ENCODE data around the gene ZNF285.

DNA sequence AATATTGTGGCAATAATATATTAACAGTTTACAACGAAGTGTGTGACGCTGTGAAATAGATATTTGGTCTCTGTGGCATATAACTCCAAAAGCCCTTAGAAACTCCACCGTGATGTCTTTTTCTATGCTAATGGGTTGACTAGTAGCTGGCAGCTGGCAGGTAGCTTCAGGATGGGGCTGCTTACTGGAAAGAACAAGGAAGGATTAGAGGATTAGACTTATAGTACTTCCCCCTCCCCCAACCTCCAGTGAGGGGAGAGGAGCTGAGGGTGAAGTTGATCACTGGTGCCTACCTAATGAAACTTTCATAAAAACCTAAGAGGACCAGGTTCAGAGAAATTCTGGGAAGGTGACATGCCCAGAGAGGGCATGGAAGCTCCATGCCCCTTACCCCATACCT lies 37.0 kb upstream of the ZNF285 start:
- TF ChIP-seq, protein P1, sequence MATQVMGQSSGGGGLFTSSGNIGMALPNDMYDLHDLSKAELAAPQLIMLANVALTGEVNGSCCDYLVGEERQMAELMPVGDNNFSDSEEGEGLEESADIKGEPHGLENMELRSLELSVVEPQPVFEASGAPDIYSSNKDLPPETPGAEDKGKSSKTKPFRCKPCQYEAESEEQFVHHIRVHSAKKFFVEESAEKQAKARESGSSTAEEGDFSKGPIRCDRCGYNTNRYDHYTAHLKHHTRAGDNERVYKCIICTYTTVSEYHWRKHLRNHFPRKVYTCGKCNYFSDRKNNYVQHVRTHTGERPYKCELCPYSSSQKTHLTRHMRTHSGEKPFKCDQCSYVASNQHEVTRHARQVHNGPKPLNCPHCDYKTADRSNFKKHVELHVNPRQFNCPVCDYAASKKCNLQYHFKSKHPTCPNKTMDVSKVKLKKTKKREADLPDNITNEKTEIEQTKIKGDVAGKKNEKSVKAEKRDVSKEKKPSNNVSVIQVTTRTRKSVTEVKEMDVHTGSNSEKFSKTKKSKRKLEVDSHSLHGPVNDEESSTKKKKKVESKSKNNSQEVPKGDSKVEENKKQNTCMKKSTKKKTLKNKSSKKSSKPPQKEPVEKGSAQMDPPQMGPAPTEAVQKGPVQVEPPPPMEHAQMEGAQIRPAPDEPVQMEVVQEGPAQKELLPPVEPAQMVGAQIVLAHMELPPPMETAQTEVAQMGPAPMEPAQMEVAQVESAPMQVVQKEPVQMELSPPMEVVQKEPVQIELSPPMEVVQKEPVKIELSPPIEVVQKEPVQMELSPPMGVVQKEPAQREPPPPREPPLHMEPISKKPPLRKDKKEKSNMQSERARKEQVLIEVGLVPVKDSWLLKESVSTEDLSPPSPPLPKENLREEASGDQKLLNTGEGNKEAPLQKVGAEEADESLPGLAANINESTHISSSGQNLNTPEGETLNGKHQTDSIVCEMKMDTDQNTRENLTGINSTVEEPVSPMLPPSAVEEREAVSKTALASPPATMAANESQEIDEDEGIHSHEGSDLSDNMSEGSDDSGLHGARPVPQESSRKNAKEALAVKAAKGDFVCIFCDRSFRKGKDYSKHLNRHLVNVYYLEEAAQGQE (IDR thresholded peaks at IDR 0.05; ENCODE audit: insufficient read depth in 1 of 2, low read depth in 2 of 2, low read length in 1 of 2), result no peak
- TF ChIP-seq, protein P2, sequence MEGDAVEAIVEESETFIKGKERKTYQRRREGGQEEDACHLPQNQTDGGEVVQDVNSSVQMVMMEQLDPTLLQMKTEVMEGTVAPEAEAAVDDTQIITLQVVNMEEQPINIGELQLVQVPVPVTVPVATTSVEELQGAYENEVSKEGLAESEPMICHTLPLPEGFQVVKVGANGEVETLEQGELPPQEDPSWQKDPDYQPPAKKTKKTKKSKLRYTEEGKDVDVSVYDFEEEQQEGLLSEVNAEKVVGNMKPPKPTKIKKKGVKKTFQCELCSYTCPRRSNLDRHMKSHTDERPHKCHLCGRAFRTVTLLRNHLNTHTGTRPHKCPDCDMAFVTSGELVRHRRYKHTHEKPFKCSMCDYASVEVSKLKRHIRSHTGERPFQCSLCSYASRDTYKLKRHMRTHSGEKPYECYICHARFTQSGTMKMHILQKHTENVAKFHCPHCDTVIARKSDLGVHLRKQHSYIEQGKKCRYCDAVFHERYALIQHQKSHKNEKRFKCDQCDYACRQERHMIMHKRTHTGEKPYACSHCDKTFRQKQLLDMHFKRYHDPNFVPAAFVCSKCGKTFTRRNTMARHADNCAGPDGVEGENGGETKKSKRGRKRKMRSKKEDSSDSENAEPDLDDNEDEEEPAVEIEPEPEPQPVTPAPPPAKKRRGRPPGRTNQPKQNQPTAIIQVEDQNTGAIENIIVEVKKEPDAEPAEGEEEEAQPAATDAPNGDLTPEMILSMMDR (IDR thresholded peaks at IDR 0.05), result no peak
- TF ChIP-seq POLR2AphosphoS5 (IDR thresholded peaks at IDR 0.05; ENCODE audit: low read depth, low read length) (no peak), TCF7L2 (IDR thresholded peaks at IDR 0.05; ENCODE audit: low read depth, low read length) (no peak)
